Upper lobe of left lung (tissue), 6 donors: ENCODE results near the gene PLEKHG2. TPM values are rescaled to one million over a fixed set of nuclear protein-coding genes. Genes with fewer than 3 reads are reported as not detected.
"Not testable (repeated sequence)": the region's sequence is repeated elsewhere in the genome, so short reads cannot be mapped to it uniquely, and the experiment has no call there.

ENCODE experiments used
- ATAC-seq, 2 donors: fragments of 200-7000 bp; cut with Tn5 transposase; one replicate each; pipeline ENCODE4 v1.9.1; 2022; ENCODE audit warnings: mild to moderate bottlenecking in 2 of 2, moderate library complexity in 2 of 2; ENCODE audit not compliant: low FRiP score in 2 of 2
- DNase-seq, 2 donors: peaks; one replicate each; pipeline ENCODE4 v3.0.0-alpha.2; 2019 to 2020
- H3K27ac ChIP-seq, 4 donors: fragments of 200-600 bp; sonication (generic); one replicate each; pipeline ENCODE4 v1.5.1; 2016 to 2019
- H3K27me3 ChIP-seq, 4 donors: fragments of 200-600 bp; sonication (generic); one replicate each; pipeline ENCODE4 v1.5.1; 2017 to 2019
- H3K36me3 ChIP-seq, 4 donors: fragments of 200-600 bp; sonication (generic); one replicate each; pipeline ENCODE4 v1.5.1; 2016 to 2019
- H3K4me1 ChIP-seq, 4 donors: fragments of 200-600 bp; sonication (generic); one replicate each; pipeline ENCODE4 v1.5.1; 2018 to 2019
- H3K4me3 ChIP-seq, 4 donors: fragments of 200-600 bp; sonication (generic); one replicate each; pipeline ENCODE4 v1.5.1; 2017 to 2019; ENCODE audit warnings: mild to moderate bottlenecking in 2 of 4, moderate library complexity in 1 of 4
- H3K9me3 ChIP-seq, 4 donors: fragments of 200-600 bp; sonication (generic); one replicate each; pipeline ENCODE4 v1.5.1; 2018 to 2019
- CTCF ChIP-seq, 6 experiments: fragments of 450-650 bp in 4 of 6; fragments of 200-600 bp in 2 of 6; sonication (generic) in 2 of 6; IDR thresholded peaks; one replicate each; pipeline ENCODE4 v1.5.1; 2016 to 2019; ENCODE audit warnings: antibody characterized with exemption in 6 of 6
- EP300 ChIP-seq, 4 donors: sonication (generic); formaldehyde crosslinking; IDR thresholded peaks; one replicate each; pipeline ENCODE4 v1.5.1; 2017; ENCODE audit warnings: antibody characterized with exemption in 4 of 4, control low read depth in 2 of 4
- POLR2A ChIP-seq, 4 donors: fragments of 450-650 bp; IDR thresholded peaks; one replicate each; pipeline ENCODE4 v1.5.1; 2016 to 2017; ENCODE audit warnings: antibody characterized with exemption in 4 of 4, mild to moderate bottlenecking in 2 of 4
- POLR2AphosphoS5 ChIP-seq, 2 donors: sonication (generic); formaldehyde crosslinking; IDR thresholded peaks; one replicate each; pipeline ENCODE4 v1.5.1; 2017; ENCODE audit warnings: antibody characterized with exemption in 2 of 2
- WGBS, 2 donors: methylation state at CpG; one replicate each; pipeline ENCODE4 v1.1.5; 2017 to 2018; 5-methylcytosine and 5-hydroxymethylcytosine counted together
- total RNA-seq, 6 donors: library from RNA; depleted of rRNA in 4 of 6; stranded (reverse); fragments of >200 nt in 4 of 6; gene quantifications; one replicate each; pipeline versions ENCODE4 v1.1.0 to v1.2.1, GENCODE V29; 2016 to 2021
- donor health status: DM: no; HTN: no; CAD: no; lungs with moderate emphysema.
- donor health status: DM: no; HTN: yes; CAD: no; lungs with severe emphysema.

The PLEKHG2 gene
- total RNA-seq, 6 donors from 2014 or later: 15.8 to 48.1 (median 29.0) TPM

DNA sequence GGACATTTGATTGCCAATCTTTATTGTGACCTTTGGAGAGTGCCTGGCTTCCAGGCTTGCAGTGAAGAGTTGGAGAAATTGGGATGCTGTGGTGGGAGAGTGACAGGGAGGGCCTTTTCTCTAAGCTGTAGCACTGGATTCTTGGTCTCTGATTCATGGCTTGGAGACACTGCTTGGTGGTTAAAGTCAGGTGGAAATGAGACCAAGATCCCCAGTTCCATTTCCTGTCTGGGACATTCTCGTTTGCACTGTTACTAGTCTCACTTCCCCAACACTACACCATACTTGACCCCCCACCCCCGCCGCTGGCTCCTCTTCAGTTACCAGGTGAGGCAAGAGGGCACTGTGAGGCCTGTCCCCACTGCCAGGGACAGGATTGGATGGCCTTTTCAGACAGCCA lies 35.8 kb downstream of the PLEKHG2 start:
- no peak overlapping the region for H3K27ac ChIP-seq
- H3K4me3 ChIP-seq: no peak overlapping the region
- no peaks in the 10 kb centered on the region for H3K9me3 ChIP-seq
- TF ChIP-seq CTCF (IDR thresholded peaks at IDR 0.05): no peak
- no peak for TF ChIP-seq POLR2AphosphoS5 (IDR thresholded peaks at IDR 0.05)
- no peak for TF ChIP-seq EP300 (IDR thresholded peaks at IDR 0.05)
- TF ChIP-seq POLR2A (IDR thresholded peaks at IDR 0.05): no peak
- 52 to 57% methylated on average over 3 of the region's 3 CpGs for WGBS, 2 donors
- peaks cover 1 to 37% (median 4%) of the 10 kb centered on the region in 4 donors for H3K36me3 ChIP-seq
- ATAC-seq (no peak), DNase-seq (no peak)
- peaks cover 34 to 59% (median 39%) of the 10 kb centered on the region in 4 donors for H3K4me1 ChIP-seq
- H3K27me3 ChIP-seq: no peaks in the 10 kb centered on the region

GRCh38 chr19:39449116-39449797 lies 36.8 kb downstream of the PLEKHG2 start:
- 71 to 80% methylated on average over 8 of the region's 8 CpGs for WGBS, 2 donors
- Histone ChIP-seq H3K4me1 (peaks cover 34 to 56% (median 38%) of the 10 kb centered on the region in 4 donors), H3K27me3 (no peaks in the 10 kb centered on the region), H3K9me3 (no peaks in the 10 kb centered on the region), H3K27ac (no peak overlapping the region), H3K36me3 (peaks cover 5 to 47% (median 13%) of the 10 kb centered on the region in 4 donors), H3K4me3 (no peak overlapping the region)
- TF ChIP-seq POLR2A (IDR thresholded peaks at IDR 0.05) (no peak), EP300 (IDR thresholded peaks at IDR 0.05) (no peak), CTCF (IDR thresholded peaks at IDR 0.05) (no peak), POLR2AphosphoS5 (IDR thresholded peaks at IDR 0.05) (no peak)
- ATAC-seq (no peak), DNase-seq (no peak)

GRCh38 chr19:39451257-39451656 lies 38.8 kb downstream of the PLEKHG2 start:
- not testable (repeated sequence) for H3K27me3 ChIP-seq, ATAC-seq, H3K4me3 ChIP-seq, DNase-seq, H3K27ac ChIP-seq, H3K9me3 ChIP-seq
- Histone ChIP-seq H3K36me3 (peaks cover 9 to 65% (median 25%) of the 10 kb centered on the region in 4 donors), H3K4me1 (peaks cover 30 to 47% (median 32%) of the 10 kb centered on the region in 4 donors)
- 95 to 97% methylated on average over 8 of the region's 8 CpGs for WGBS, 2 donors

DNA sequence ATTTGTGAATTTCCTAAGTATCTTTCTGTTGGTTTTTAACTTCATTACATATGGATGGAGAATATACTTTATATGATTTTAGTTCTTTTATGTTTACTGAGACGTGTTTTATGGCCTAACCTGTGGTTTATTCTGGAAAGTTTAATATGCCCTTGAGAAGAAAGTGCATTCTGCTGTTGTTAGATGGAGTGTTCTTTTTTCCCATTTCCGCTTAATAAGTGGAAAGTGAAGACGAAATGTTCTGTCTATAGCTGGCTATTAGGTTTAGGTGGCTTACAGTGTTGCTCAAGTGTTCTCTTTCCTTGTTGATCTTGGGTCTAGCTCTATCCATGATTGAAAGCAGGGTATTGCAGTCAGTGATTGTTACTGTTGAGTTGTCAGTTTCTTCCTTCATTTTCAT lies 50.9 kb downstream of the PLEKHG2 start:
- Histone ChIP-seq H3K9me3 (no peaks in the 10 kb centered on the region), H3K4me1 (no peaks in the 10 kb centered on the region), H3K4me3 (no peak overlapping the region), H3K27me3 (no peaks in the 10 kb centered on the region), H3K36me3 (peaks cover 40 to 95% (median 79%) of the 10 kb centered on the region in 4 donors), H3K27ac (no peak overlapping the region)
- TF ChIP-seq EP300 (IDR thresholded peaks at IDR 0.05) (no peak), CTCF (IDR thresholded peaks at IDR 0.05) (no peak), POLR2AphosphoS5 (IDR thresholded peaks at IDR 0.05) (no peak), POLR2A (IDR thresholded peaks at IDR 0.05) (no peak)
- no peak for DNase-seq
- WGBS, 2 donors: 71 to 83% methylated on average over 3 of the region's 3 CpGs
- no peak for ATAC-seq

GRCh38 chr19:39465956-39466747 lies 53.7 kb downstream of the PLEKHG2 start:
- DNase-seq (no peak), ATAC-seq (no peak)
- no peak overlapping the region for H3K4me3 ChIP-seq
- no peak overlapping the region for H3K27ac ChIP-seq
- TF ChIP-seq CTCF (IDR thresholded peaks at IDR 0.05) (no peak), EP300 (IDR thresholded peaks at IDR 0.05) (no peak), POLR2A (IDR thresholded peaks at IDR 0.05) (no peak), POLR2AphosphoS5 (IDR thresholded peaks at IDR 0.05) (no peak)
- H3K36me3 ChIP-seq: peaks cover 49 to 95% (median 78%) of the 10 kb centered on the region in 4 donors
- no peaks in the 10 kb centered on the region for H3K4me1 ChIP-seq
- no peaks in the 10 kb centered on the region for H3K9me3 ChIP-seq
- H3K27me3 ChIP-seq: no peaks in the 10 kb centered on the region
- WGBS, 2 donors: 95 to 97% methylated on average over 18 of the region's 18 CpGs
